ENCODE data around the gene TUT7. TPM values are rescaled to one million over a fixed set of nuclear protein-coding genes. Genes with fewer than 3 reads are reported as not detected.

TUT7 gene
- total RNA-seq, 2 experiments from 2014 or later = 29.2 to 43.4 TPM

DNA sequence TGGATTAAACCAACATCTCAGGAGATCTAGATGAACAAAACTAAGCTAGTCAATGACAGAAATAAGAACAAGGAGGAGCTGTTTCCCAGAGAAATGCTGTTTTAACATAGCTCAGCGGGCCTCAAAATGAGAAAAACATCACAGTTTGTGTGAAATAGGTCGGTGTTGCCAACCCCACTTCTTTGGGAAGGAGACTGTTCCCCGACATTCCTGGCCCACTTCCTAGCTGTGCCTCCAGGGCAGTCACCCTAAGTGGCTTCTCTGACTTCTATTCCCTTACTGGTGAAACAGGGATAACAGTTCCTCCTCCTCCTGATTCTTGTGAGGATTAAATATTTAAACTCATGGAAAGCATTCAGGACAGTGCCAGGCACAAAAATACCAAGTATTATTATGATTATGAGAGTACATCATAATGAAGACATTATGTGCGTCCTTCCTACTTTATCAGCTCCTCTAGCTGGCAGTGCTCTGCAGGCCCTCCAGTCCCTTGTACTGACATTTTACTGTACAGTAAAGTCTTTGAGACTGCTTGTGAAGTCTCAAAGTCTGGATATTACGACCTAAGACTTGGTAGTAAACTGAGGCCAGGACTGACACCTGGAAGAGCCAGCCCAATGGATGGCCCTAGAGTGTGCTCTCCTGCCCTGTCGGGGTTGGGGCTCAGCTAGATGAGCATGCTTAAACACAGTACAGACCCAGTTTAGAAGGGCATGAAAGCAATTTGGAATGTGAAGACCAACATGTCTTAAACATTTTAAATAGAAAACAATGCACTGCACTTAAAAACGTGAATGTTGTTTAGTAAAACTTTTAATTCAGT, 79.2 kb downstream of the TUT7 start:
- H3K79me2 ChIP-seq (ENCODE audit: insufficient read depth, low read depth, low read length) = peaks cover 52% of the 10 kb centered on the region

DNA sequence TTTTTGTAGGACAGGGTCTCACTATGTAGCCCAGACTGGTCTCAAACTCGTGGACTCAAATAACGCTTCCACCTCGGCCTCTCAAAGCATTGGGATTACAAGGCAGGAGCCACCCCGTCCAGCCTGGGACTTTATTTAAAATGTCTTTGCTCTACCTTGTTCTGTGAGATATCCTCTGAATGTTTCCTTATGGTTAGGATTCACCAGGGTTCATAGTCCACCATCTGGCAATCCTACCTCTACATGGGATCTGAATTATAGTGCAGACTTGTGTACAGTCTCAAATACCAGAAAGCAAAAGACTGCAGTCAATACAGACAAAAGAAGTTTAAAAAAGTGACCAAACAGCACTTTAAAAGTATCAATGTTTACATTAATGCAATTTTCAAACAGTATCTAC, 82.0 kb downstream of the TUT7 start:
- no TSS peak for BruUV-seq (replicated peaks)

More for the DNA sequence above, 79.2 kb downstream of the TUT7 start:
- CTCF ChIA-PET (ENCODE audit: unreplicated experiment) = interaction anchor here (0.6 kb wide), 1 partner anchor 14 kb away, joined by 3 read pairs; no protein-coding TSS in a partner anchor
- BruUV-seq (replicated peaks) = no TSS peak
- Histone ChIP-seq H3K4me1 (ENCODE audit: insufficient read depth, low read length, poor library complexity, severe bottlenecking) (no peaks in the 10 kb centered on the region), H3K4me3 (ENCODE audit: low read depth, low read length, poor library complexity, severe bottlenecking) (no peak overlapping the region), H2AFZ (ENCODE audit: low read length) (no peak overlapping the region), H3K27ac (ENCODE audit: low read depth, low read length, poor library complexity, severe bottlenecking) (no peak overlapping the region), H3K9me2 (ENCODE audit: insufficient read depth, low read length) (no peaks in the 10 kb centered on the region), H3K9me3 (ENCODE audit: low read length) (no peaks in the 10 kb centered on the region), H3K36me3 (ENCODE audit: insufficient read depth, low read length) (peaks cover 55% of the 10 kb centered on the region), H4K20me1 (ENCODE audit: insufficient read depth, low read length) (peaks cover 13% of the 10 kb centered on the region), H3K4me2 (ENCODE audit: low read length) (no peak overlapping the region)
- DNase-seq (ENCODE audit: low spot score) = no peak
- POLR2A ChIA-PET = interaction anchor here (0.6 to 1.2 kb wide), 2 partner anchors 56 to 85 kb away, joined by 3 read pairs; no protein-coding TSS in a partner anchor
- intact Hi-C loops (cut with micrococcal nuclease; ENCODE audit: unreplicated experiment) = no loop called here
- TF ChIP-seq, protein P1, sequence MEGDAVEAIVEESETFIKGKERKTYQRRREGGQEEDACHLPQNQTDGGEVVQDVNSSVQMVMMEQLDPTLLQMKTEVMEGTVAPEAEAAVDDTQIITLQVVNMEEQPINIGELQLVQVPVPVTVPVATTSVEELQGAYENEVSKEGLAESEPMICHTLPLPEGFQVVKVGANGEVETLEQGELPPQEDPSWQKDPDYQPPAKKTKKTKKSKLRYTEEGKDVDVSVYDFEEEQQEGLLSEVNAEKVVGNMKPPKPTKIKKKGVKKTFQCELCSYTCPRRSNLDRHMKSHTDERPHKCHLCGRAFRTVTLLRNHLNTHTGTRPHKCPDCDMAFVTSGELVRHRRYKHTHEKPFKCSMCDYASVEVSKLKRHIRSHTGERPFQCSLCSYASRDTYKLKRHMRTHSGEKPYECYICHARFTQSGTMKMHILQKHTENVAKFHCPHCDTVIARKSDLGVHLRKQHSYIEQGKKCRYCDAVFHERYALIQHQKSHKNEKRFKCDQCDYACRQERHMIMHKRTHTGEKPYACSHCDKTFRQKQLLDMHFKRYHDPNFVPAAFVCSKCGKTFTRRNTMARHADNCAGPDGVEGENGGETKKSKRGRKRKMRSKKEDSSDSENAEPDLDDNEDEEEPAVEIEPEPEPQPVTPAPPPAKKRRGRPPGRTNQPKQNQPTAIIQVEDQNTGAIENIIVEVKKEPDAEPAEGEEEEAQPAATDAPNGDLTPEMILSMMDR (conservative IDR thresholded peaks at IDR 0.05; ENCODE audit: low read length) = no peak
- TF ChIP-seq EZH2phosphoT487 (IDR thresholded peaks at IDR 0.05; ENCODE audit: borderline replicate concordance, low read depth, low read length) = no peak

More for the DNA sequence above, 82.0 kb downstream of the TUT7 start:
- Histone ChIP-seq H3K27ac (ENCODE audit: low read depth, low read length, poor library complexity, severe bottlenecking) (no peak overlapping the region), H3K36me3 (ENCODE audit: insufficient read depth, low read length) (peaks cover 48% of the 10 kb centered on the region), H3K4me2 (ENCODE audit: low read length) (no peak overlapping the region), H3K9me3 (ENCODE audit: low read length) (no peaks in the 10 kb centered on the region), H3K9me2 (ENCODE audit: insufficient read depth, low read length) (no peaks in the 10 kb centered on the region), H3K4me3 (ENCODE audit: low read depth, low read length, poor library complexity, severe bottlenecking) (no peak overlapping the region), H4K20me1 (ENCODE audit: insufficient read depth, low read length) (no peaks in the 10 kb centered on the region; the same call in 1 of the 2 replicates), H3K4me1 (ENCODE audit: insufficient read depth, low read length, poor library complexity, severe bottlenecking) (no peaks in the 10 kb centered on the region), H3K79me2 (ENCODE audit: insufficient read depth, low read depth, low read length) (peaks cover 39% of the 10 kb centered on the region), H2AFZ (ENCODE audit: low read length) (no peak overlapping the region)
- no peak for DNase-seq (ENCODE audit: low spot score)
- CTCF ChIA-PET (ENCODE audit: unreplicated experiment) = no interaction called here
- intact Hi-C loops (cut with micrococcal nuclease; ENCODE audit: unreplicated experiment) = no loop called here
- POLR2A ChIA-PET = no interaction called here
- TF ChIP-seq, protein P1 (conservative IDR thresholded peaks at IDR 0.05; ENCODE audit: low read length) = no peak
- no peak for TF ChIP-seq EZH2phosphoT487 (IDR thresholded peaks at IDR 0.05; ENCODE audit: borderline replicate concordance, low read depth, low read length)
